SK-N-MC (cell line): ENCODE results near the gene TP73.

ENCODE experiments used
- EZH2 ChIP-seq: fragments of 200-600 bp; sonication (generic); IDR thresholded peaks from one replicate; pipeline ENCODE4 v1.6.1; 2017; ENCODE audit warnings: antibody characterized with exemption
- POLR2AphosphoS5 ChIP-seq: IDR thresholded peaks from 2 replicates; pipeline ENCODE4 v1.6.1; 2012; ENCODE audit warnings: mild to moderate bottlenecking, low read depth, low read length, borderline replicate concordance

DNA sequence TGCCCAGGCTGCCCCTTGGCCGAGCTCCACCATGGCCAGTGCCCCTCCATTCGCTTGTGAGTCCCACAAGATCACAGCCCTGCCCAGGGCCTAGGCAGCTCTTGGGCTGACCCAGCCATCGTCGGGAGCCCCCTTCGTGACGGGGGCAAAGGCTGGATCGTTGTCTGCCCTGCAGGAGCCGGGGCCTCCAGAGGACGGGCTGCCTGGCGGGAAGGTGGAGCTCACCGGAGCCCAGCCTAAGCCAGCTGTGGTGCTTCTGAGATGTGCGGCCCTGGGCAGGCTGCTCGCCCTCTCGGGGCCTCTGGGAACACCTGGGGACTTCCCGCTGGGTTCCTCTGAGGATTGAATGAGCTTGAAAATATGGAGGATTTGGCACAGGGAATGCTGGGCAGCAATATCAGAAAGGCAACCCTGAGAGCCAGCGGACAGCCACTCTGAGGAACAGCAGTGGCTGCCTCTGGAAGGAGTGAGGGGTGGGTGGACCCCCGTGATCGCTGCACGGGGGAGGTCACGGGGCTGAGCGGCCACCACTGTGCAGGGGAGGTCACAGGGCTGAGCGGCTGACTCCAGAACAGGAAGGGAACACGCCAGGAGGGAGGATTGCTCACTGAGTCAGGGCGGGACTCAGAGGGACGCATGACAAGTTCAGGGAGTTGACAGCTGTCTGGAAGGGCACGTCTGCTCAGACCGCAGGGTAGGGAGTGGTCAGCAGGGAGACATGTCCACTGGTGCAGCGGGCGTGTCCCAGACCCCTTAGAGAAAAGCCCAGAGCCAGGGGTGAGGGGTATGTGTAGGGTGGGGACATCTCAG, 19.3 kb downstream of the TP73 start:
- TF ChIP-seq EZH2 (no peak), POLR2AphosphoS5 (no peak)
